IMR-90 (cell line): ENCODE results near the gene ANTXR2.

Experiments
- BHLHE40 ChIP-seq: fragments of 150-350 bp; IDR thresholded peaks from 2 replicates; pipeline ENCODE4 v1.6.1; 2016; ENCODE audit warnings: mild to moderate bottlenecking, low read depth, low read length
- CEBPB ChIP-seq: IDR thresholded peaks from 2 replicates; pipeline ENCODE4 v1.6.1; 2012; ENCODE audit warnings: low read depth, low read length, improper control_type of control experiment
- CTCF ChIP-seq: conservative IDR thresholded peaks from 2 replicates; pipeline ENCODE4 v1.5.1; 2012; ENCODE audit warnings: mild to moderate bottlenecking, low read depth, low read length, improper control_type of control experiment
- ELK1 ChIP-seq: fragments of 150-350 bp; IDR thresholded peaks from 2 replicates; pipeline ENCODE4 v1.6.1; 2016; ENCODE audit warnings: low read depth, mild to moderate bottlenecking, low read length, moderate library complexity, borderline replicate concordance
- FOS ChIP-seq: fragments of 150-350 bp; IDR thresholded peaks from 2 replicates; pipeline ENCODE4 v1.6.1; 2016; ENCODE audit warnings: low read depth, low read length
- MAZ ChIP-seq: IDR thresholded peaks from 2 replicates; pipeline ENCODE4 v1.6.1; 2012; ENCODE audit warnings: low read depth, mild to moderate bottlenecking, low read length, improper control_type of control experiment, moderate library complexity, borderline replicate concordance
- MXI1 ChIP-seq: IDR thresholded peaks from 2 replicates; pipeline ENCODE4 v1.6.1; 2012; ENCODE audit warnings: low read depth, mild to moderate bottlenecking, low read length, moderate library complexity, borderline replicate concordance
- POLR2A ChIP-seq: IDR thresholded peaks from 2 replicates; pipeline ENCODE4 v1.6.1; 2012; ENCODE audit warnings: mild to moderate bottlenecking, low read depth, low read length
- RAD21 ChIP-seq: IDR thresholded peaks from 2 replicates; pipeline ENCODE4 v1.6.1; 2012; ENCODE audit warnings: low read length, improper control_type of control experiment
- USF2 ChIP-seq: fragments of 150-350 bp; IDR thresholded peaks from 2 replicates; pipeline ENCODE4 v1.6.1; 2017; ENCODE audit warnings: mild to moderate bottlenecking, antibody characterized with exemption, low read length, low read depth

GRCh38 chr4:79915246-79915645, 157.8 kb downstream of the ANTXR2 start:
- TF ChIP-seq CTCF (no peak), CEBPB (no peak), POLR2A (no peak), MAZ (no peak), FOS (no peak), MXI1 (no peak), USF2 (no peak), BHLHE40 (no peak), ELK1 (no peak), RAD21 (no peak)
